Caki2 (cell line): ENCODE data around the gene ATG4B. TPM values are rescaled to one million over a fixed set of nuclear protein-coding genes. Genes with fewer than 3 reads are reported as not detected.

Experiments used
- DNase-seq: peaks from one replicate; pipeline ENCODE4 v3.0.0-alpha.2; 2015; ENCODE audit warnings: low read depth
- in situ Hi-C: cut with HindIII; loops from 2 replicates; pipeline ENCODE4 v1.10.0; 2016; ENCODE audit warnings: low sequenced_read_pairs, low pct_unique_long_range_greater_than_20kb, mixed read lengths
- total RNA-seq: library from RNA; depleted of rRNA; stranded (reverse); fragments of >200 nt; shearing (Covaris generic); gene quantifications from 2 replicates; pipeline ENCODE4 v1.2.3, GENCODE V29; 2014; ENCODE audit warnings: low replicate concordance

Gene ATG4B
- total RNA-seq, 1 experiment from 2014 or later = 68.3 TPM

GRCh38 chr2:241675885-241676284 lies 38.4 kb downstream of the ATG4B start:
- in situ Hi-C loops = no loop called here
- DNase-seq = no peak

GRCh38 chr2:241676665-241677064 lies 39.2 kb downstream of the ATG4B start:
- no peak for DNase-seq
- in situ Hi-C loops = no loop called here

GRCh38 chr2:241677392-241677791 lies 39.9 kb downstream of the ATG4B start:
- DNase-seq = no peak
- in situ Hi-C loops = no loop called here

- in situ Hi-C loops = no loop called here
- no peak for DNase-seq
Observed at GRCh38 chr2:241678307-241678706, 40.8 kb downstream of the ATG4B start.

GRCh38 chr2:241678784-241679540 lies 41.5 kb downstream of the ATG4B start:
- DNase-seq = no peak
- in situ Hi-C loops = no loop called here

GRCh38 chr2:241680044-241680443 lies 42.6 kb downstream of the ATG4B start:
- in situ Hi-C loops = no loop called here

GRCh38 chr2:241680827-241681599 lies 43.5 kb downstream of the ATG4B start:
- in situ Hi-C loops = no loop called here
- peak; percentile 67 for DNase-seq

More at GRCh38 chr2:241680044-241680443, 42.6 kb downstream of the ATG4B start:
- DNase-seq = no peak

- DNase-seq = no peak
- in situ Hi-C loops = no loop called here
Observed at GRCh38 chr2:241686324-241686649, 48.8 kb downstream of the ATG4B start.

- in situ Hi-C loops = no loop called here
- peak; percentile 96 for DNase-seq
Observed at GRCh38 chr2:241686650-241687425, 49.3 kb downstream of the ATG4B start, which contains the start of gene DTYMK. DTYMK (minus strand) TSS chr2:241686815; CDS start chr2:241686783, 32 bp downstream.

GRCh38 chr2:241689306-241689705 lies 51.8 kb downstream of the ATG4B start:
- no peak for DNase-seq
- in situ Hi-C loops = no loop called here

- DNase-seq = no peak
- in situ Hi-C loops = no loop called here
Observed at GRCh38 chr2:241690202-241690717, 52.8 kb downstream of the ATG4B start.

GRCh38 chr2:241692448-241692847 lies 55.0 kb downstream of the ATG4B start:
- in situ Hi-C loops = no loop called here
- no peak for DNase-seq

GRCh38 chr2:241695651-241696050 lies 58.2 kb downstream of the ATG4B start:
- in situ Hi-C loops = no loop called here
- no peak for DNase-seq

- in situ Hi-C loops = no loop called here
- DNase-seq = no peak
Observed at GRCh38 chr2:241701149-241701398, 63.6 kb downstream of the ATG4B start.

GRCh38 chr2:241701399-241702154 lies 64.1 kb downstream of the ATG4B start, which contains the start of gene ING5:
ING5 (plus strand) TSS chr2:241702039; CDS start chr2:241702066, 27 bp downstream.
- peak; percentile 93 for DNase-seq
- in situ Hi-C loops = no loop called here

- DNase-seq = peak; percentile 92
- in situ Hi-C loops = no loop called here
Observed at GRCh38 chr2:241702155-241703031, 64.9 kb downstream of the ATG4B start.

GRCh38 chr2:241703032-241703604 lies 65.6 kb downstream of the ATG4B start:
- DNase-seq = no peak
- in situ Hi-C loops = no loop called here
